T-helper 2 cell treated with Interferon-gamma antibody and Interleukin-4, amounts not matched to agents 100 ng/mL and 5 ng/mL, for 36 hours (primary cell): ENCODE data around the gene NEGR1. TPM values are rescaled to one million over a fixed set of nuclear protein-coding genes. Genes with fewer than 3 reads are reported as not detected.
"Not testable (repeated sequence)": the region's sequence is repeated elsewhere in the genome, so short reads cannot be mapped to it uniquely, and the experiment has no call there.

Source experiments
- intact Hi-C: fragments of 100-400 bp; cut with micrococcal nuclease; formaldehyde crosslinking; loops from one replicate; pipeline ENCODE4 v1.15.1; 2023
- total RNA-seq: library from RNA; stranded (reverse); gene quantifications from 2 replicates; pipeline ENCODE4 v1.2.3, GENCODE V29; 2022

NEGR1 gene
- total RNA-seq, 1 donor from 2014 or later: not detected

DNA sequence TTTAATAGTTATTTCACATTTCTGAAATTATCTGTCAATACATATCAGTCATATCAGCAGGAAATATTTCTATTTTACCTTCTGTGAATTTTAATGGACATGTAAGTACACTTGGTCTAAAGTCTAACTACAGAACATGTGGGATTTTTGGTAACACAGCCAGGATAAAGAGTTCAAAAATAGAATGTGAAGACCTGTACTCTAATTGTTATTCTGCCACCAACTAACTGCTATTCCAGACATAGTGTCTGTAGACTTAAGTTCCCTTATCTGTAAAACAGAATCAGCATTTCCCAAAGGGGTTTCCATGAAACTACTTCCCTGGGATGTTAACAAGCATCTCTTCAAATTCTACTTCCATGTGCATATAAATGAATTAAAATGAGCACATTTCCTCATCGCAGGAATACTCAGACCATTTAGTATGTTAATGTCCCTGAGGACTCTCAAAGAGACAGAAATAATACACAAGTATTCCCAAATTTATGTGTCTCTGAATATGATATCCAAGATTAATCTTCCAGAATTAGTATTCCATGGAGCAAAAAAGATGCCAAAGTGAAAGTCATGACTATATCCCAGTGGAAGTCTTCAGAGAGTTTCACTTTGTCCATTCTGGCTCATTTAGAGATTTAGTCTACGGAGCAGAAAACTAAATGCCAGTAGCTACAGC lies 325.6 kb downstream of the NEGR1 start:
- intact Hi-C loops: no loop called here

DNA sequence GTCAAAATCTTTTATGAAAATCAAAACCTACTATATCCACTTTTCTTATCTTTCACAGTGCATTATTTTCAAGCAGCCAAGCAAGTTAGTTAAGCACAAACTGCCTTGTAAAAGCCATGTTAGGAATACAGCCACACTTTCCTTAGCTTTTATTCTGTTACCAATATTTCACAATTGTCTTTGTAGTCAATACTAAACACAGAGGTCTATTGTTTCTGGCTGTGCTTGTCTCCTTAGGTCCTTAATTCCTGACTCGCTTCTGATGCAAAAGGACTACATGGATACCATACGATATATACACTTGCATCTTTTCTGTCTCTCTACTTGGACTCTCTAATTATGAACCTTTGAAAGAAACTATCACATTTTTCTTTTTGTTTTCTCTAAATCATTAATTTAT lies 331.8 kb downstream of the NEGR1 start:
- intact Hi-C loops: no loop called here

DNA sequence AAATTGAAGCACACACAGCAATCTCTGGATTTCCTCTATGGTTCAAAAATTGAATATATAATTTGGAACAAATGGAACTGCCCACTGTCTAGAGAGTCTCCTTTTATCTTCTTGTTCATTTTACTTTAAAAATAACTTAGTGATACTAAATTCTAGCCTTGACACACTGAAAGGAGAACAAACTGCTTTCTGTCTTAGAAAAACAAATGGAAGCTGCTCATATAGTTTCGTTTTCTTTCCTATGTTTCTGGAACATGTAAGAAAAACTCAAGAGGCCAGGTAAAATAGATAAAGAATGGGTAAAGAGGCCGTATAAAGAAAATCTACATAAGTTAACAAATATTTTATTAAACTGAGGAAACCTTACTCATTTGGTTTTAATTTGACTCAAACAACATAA lies 332.7 kb downstream of the NEGR1 start:
- intact Hi-C loops: no loop called here

DNA sequence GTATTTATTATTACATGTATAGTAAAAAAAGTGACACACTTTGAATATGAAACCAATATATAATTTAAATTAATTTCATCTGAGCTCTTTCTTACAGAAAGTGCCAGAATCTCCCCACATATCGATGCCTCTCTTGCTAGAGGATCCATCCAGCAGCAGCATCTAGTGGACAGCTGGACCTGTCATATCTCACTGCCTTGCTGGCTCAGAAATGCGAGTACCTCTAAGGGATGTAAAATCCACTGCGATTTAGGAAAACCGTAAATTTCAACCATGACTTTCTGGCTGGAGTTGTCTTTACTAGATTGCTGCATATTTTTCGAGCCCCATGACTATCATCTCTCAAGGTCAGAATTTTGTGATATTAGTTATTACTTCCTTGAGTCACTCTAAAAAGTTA lies 333.8 kb downstream of the NEGR1 start:
- intact Hi-C loops: no loop called here

DNA sequence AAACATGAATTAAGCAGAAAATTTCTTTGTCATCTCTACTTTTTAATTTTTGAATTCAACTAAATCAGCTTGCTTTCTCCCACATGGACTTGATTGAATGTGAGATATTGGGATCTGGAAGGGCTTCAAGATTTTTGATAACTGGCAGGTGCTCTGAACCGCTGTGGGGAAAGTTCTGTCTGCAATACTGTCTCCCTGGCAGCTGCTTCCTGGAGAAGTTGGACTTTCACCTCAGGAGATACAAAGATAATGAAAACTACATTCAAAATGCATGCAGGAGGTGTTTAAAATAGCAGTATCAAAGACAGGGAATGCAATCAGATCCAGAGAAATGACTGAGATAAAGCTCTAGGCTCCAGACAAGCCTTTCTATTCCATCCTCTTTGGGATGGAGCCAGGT lies 338.3 kb downstream of the NEGR1 start:
- intact Hi-C loops: no loop called here

DNA sequence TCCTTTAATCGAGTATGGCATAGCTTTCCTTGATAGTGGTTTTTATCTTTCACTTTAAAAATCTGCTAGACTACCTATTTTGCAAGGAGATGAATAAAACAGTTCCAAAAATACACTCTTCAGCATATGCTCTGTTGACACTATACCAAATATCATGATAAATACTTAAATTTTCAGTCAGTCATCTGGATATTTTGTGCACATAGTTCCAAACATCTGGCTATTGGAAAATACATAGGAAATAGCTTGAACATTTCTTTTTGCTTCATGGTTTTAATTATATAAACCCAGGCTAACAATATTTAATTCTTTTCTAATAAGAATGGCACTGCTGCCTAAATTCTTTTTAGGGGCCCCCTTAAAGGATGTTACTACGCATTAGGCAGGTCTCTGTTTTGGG lies 342.1 kb downstream of the NEGR1 start:
- intact Hi-C loops: no loop called here

DNA sequence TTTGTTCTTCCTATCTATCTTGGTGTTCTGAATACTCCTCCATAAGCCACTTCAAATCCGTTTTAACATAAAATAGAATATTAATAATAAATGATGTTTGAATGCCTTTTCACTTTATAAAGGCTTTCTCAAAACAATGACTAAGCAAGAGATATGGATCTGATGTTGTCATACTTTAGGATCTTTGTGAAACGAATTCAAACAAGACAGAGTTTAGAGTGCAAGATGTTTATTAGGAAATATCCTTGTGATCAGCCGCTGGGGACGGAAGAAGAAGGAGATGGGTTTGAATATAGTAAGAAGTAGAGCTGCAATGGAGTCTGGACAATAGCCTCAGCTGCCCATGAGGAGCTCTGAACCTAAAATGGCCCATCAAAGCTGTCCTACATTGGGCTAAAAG lies 351.8 kb downstream of the NEGR1 start:
- intact Hi-C loops: no loop called here

DNA sequence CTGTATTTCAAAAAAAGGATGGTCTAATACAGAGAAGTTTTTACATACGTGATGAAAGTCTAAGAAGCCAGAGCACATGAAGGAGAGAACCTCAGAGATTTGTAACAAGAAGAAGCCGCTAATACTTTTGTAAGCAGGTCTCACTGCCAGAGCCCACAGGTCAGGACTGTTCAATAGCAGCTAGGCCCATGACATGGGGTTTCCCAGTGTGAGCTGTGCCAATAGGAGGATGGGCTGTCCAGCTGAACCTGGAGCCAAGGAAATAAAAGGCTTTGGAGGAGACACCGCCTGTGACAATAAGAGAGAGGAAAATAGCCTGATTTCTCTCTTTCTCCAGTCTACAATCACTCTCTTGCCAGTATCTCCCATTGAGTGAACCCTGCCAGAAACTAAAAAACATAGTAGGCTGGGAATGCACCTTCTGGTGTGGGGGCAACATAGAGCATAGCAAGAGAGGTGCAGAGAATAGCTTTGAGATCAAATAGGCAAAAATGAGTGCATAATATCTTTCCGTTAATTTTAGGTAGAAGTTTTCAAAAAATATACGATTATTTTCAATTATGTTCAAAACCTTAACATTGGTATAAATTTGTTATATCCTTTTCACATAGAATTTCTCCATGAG lies 360.3 kb downstream of the NEGR1 start:
- intact Hi-C loops: no loop called here

DNA sequence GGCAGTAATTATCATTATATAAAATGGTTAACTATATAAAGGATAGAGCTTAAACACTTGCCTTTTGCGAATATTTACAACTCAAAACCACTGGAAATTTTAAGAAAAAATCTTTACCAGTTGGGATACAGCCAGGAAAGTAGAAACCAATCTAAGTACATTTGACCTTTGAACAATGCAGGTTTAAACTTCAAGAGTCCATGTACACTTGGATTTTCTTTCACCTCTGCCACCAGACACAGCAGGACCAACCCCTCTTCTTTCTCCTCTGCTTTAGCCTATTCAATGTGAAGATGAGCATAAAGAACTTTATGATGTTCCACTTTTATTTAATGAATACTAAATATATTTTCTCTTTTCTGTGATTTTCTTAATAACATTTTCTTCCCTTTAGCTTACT lies 361.1 kb downstream of the NEGR1 start:
- intact Hi-C loops: no loop called here

DNA sequence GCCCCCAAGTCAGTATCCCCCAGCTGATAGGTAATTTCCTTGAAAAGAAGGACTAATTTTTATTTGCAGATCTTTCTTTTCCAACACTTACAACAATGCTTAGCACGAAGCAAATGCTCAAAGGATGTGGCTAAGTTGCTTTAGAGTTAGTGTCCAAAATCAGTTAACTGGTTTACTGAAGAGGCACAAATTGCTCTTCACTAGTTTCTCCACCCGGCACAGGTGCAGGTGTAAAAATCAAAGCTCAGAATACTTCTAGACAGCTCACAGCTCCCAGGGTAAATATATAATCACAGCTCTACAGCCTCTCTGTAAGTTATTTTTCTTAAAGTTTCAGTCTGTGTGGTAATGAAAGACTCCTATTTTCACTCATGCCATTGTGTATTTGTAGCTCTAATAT lies 361.8 kb downstream of the NEGR1 start:
- intact Hi-C loops: no loop called here

DNA sequence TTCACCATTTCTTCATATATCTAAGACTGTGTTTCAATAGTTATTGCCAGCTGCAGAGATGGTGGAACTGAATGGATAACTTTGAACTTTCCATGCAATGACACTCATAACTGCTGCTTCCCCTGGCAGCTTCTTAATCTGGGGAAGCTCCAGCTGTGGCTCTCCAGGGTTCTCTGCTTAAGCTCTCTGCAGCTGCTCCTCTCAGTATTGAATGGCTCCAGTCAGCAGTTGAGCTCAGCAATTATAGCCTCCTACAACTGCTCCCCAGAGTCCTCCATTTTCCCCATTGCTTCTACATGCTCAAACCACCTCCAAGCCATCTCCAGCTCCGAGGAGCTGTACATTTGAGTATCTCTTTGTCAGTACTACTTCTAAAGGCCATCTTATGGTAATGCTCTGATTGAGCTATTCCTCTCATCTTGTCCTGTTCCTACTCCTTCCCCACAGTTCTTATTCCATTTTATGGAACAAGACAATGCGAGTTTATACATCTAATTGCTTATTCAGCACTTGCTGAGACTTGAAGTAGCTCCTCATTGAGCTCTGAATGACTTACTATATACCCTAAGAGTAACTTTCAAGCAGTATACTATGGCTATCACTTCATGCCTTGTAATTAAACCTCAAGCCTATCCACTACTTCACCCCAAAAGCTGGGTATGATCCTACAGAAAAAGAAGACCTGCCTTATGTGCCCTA lies 362.4 kb downstream of the NEGR1 start:
- intact Hi-C loops: no loop called here

DNA sequence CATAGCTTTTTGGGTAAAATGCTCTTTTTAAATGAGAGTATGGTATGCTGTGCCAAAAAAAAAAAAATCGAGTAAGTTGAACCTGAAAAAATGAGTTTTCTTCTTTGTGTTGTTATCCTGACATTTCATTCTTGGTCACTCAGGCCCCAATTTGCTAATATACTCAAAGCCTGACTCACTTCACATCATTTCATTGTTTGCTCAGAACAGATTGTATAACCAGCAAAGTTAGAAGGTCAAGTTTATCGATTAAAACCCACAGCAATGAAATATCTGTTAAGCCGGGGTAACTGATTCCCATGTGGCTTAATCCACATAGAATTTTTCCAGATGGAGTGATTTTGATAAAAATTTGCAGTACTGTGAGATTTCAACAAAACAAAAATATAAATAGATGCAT lies 363.7 kb downstream of the NEGR1 start:
- intact Hi-C loops: no loop called here

DNA sequence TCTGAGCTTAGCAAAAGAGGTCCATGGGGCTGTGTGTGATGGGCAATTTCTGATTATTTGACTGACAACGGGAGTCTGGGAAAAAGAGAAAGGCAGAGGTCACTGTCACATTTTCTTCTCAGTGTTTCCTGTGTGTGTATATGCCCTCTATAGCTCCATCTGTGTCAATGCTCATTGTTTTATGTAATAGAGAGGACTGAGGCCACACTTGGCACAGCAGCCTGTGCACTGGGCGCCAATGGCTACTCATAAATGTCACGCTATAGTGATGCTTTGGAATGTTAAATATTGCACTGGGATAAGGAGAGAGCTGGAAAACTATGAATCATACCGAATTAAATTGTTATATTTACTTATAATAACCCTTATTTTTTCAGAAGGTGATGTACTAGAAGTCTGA lies 365.4 kb downstream of the NEGR1 start:
- intact Hi-C loops: no loop called here

DNA sequence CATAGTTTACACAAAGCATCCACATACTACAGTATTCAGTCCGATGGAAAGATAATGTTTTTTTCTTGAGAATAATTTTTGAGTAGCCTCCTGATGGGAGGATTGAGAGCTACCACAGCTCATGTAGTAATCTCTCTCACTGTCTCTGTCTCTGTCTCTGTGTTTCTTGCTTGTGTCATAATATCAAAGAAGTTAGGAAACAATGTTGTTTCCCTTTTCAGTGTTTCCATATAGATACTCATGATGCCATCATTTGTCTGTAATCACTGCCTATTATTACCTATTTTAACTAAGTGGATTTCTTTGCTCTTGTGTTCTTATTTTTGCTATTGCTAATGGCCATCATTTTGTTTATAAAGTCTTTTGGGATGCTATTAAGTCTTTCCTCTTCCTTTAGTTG lies 367.7 kb downstream of the NEGR1 start:
- intact Hi-C loops: no loop called here

DNA sequence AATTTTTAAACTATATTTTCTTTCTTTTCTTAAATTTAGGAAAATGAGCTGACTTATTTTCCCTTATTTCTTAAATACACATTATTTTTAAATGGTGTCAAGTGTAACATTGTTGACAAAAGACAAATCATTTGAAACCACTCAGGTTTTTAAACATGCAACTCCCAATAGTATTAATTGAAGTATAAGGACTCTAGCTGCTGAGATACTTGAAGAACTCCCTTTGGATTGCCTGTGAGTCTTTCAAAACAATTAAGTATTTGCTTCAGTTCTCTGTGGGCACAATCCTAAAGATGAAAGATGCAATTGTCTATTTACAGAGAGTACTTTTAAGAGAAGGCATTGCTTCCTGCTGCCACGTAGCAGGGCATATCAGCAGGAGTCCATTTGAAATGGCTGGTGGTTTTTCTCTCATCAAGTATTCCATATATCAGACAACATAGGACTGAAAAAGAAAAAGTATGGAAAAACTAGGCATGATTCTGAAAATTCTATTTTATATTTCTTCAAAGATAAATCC lies 373.4 kb downstream of the NEGR1 start:
- intact Hi-C loops: no loop called here

DNA sequence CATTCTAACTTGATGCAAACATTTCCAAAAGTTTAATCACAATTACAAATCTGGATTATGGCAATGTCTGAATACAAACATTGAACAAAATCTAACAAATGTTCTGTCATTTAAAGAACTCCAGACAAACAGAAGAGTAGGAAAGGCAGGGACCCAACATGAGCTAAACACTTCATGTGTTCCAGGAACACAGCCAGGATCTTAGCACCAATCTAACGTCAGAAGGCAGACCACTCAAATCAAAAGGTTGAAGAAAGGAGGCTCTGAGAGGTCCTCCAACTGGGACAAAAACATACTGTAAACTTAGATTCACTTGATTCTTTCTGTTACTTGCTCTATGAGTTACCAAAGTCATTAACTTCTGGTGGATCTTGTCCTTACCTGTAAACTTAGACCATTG lies 374.0 kb downstream of the NEGR1 start:
- intact Hi-C loops: no loop called here

DNA sequence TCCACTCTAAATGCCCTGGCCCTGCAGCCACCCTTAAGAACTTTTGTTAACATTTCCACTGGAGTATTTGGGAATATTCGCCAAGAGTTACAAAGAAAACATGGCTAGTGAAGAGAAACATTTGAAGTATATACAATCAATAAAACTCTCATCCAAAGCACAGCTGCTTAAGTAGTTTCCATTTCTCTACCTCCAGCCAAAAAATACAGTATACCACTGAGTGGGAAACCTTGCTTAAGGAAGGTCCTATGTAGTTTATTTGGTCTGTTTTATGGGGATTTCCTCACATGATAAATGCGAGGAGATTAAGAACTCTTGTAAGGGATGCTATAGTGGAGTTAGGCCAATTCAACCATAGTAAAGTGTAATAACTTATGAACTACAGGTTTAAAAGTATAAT lies 382.5 kb downstream of the NEGR1 start:
- intact Hi-C loops: no loop called here

DNA sequence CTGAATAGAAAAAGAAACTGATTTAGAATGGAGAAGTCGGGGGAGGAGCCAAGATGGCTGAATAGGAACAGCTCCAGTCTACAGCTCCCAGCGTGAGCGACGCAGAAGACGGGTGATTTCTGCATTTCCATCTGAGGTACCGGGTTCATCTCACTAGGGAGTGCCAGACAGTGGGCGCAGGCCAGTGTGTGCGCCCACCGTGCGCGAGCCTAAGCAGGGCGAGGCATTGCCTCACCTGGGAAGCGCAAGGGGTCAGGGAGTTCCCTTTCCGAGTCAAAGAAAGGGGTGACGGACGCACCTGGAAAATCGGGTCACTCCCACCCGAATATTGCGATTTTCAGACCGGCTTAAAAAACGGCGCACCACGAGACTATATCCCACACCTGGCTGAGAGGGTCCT lies 394.2 kb downstream of the NEGR1 start:
- intact Hi-C loops: not testable (repeated sequence)

DNA sequence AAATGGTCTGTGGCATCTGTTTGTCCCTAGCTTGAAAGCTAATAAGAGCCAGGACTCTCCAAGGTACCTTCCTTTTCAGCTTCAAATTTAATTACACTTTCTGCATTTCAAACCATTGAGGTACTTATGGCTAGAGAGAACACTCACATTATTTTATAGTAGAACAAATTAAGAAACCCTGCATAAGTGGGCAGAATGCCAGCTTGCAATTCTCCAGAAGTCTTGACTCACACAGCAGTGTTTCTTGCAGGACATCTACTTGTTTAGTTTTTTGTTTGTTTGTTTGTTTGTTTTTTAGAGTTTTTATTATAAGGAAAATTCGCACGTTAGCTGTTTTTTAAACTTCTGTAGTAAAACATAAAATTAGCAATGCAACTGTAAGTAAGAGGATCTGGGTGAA lies 397.2 kb downstream of the NEGR1 start:
- intact Hi-C loops: no loop called here

DNA sequence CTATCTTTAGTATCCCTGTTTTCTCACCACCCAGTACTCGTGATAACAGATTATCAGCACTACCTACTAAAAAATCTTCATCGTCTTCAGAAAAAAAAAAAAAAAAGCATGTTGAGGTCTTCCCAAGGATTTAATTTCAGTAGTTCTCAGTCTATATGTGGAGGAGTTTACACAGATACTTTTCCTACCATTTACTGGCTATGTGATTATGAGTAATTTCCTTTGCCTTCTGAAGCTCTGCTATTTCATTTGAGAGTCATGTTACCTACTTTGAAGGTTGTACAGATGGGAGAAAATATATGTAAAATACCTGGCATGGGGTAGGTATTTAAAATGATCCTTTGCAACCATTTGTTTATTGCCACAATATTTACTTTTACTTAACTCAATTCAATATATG lies 399.7 kb downstream of the NEGR1 start:
- intact Hi-C loops: no loop called here

DNA sequence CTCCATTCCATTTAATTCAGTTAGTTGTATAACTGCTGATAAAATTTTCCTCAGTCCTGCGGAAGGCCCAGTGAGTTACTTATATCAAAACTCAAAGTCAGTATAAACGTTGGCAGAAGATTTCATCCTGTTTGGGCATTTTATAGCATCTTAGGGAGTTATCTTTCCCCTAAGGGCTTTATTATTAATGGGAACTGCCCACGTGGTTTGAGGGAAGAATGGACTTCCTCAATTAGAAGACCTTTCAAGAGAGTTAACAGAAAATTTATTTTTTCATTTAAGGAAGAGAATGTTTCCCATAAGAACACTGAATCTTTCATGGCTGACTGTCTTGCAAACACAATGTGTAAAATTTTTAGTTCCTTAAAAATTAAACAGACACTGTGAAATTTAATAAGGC lies 400.1 kb downstream of the NEGR1 start:
- intact Hi-C loops: no loop called here

DNA sequence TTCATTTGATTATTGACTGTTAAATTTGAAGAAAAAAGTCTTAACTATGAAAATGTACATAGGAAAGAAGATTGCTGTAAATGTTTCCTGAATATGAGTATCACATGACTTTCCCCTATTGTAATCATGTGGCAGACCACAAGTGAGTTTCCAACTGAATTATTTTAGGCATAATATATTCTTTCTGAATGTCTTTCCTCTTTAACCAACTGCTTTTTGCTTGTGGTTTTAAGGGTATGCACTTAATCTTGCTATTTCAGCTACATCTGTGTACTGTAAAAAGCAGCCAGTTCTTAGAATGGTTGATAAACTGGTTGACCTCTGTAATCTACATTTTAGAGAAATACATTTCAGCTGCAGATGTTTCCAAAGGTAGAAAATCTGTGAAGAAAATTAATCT lies 400.7 kb downstream of the NEGR1 start:
- intact Hi-C loops: no loop called here

DNA sequence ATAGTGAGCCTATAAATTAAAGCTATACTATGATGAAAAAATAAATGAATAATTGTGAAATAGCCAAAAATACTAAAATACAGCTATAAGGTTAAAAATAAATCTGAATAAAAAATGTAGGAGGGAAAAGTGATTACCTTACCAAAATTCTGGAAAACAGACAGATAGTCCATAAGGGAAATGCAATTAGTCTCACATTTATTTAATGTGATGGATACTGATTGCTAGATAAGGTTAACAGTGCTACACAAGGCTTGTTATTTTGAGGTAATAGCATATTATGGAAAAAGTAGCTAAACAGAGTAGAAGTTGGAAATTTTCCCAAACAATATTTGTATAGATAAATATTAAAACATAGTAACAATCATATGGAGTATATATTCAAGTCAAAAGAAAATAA lies 413.0 kb downstream of the NEGR1 start:
- intact Hi-C loops: no loop called here
